H1 (cell line): Measurements from ENCODE around the gene GLE1. TPM values are rescaled to one million over a fixed set of nuclear protein-coding genes. Genes with fewer than 3 reads are reported as not detected.

ENCODE experiments used
- CTCF ChIA-PET: fragments of 300-600 bp; sonication (Branson Sonifier 250); formaldehyde crosslinking; loops from one replicate; lab custom pipeline; 2021; ENCODE audit not compliant: partially characterized antibody; lab: Charles Lee
- POLR2A ChIA-PET: fragments of 300-600 bp; sonication (Branson Sonifier 250); formaldehyde crosslinking; loops from one replicate; lab custom pipeline; 2021; ENCODE audit warnings: inconsistent platforms; ENCODE audit not compliant: partially characterized antibody; lab: Charles Lee
- DNase-seq, 2 experiments: peaks; one replicate each; pipeline versions ENCODE4 v3.0.0 to v3.0.0-alpha.2; 2010 to 2022; ENCODE audit warnings: low spot score in 2 of 2, low read depth in 1 of 2, mixed read lengths in 1 of 2
- FAIRE-seq: peaks from 2 replicates; lab custom pipeline; 2011; peaks lifted over from hg19 to GRCh38; lab: Jason Lieb, UNC
- H2AFZ ChIP-seq: 2 replicates; pipeline ENCODE4 v1.8.1; 2012; ENCODE audit warnings: low read length, inconsistent platforms
- H2AK5ac ChIP-seq: 2 replicates; pipeline ENCODE4 v1.6.1; 2013; ENCODE audit warnings: low read depth, low read length
- H2BK120ac ChIP-seq: replicated peaks from 2 replicates; pipeline ENCODE3; 2013; ENCODE audit warnings: low read depth, low read length, inconsistent platforms
- H2BK12ac ChIP-seq: 2 replicates; pipeline ENCODE4 v1.6.1; 2013; ENCODE audit warnings: low read depth, low read length
- H2BK15ac ChIP-seq: 2 replicates; pipeline ENCODE4 v1.6.1; 2013; ENCODE audit warnings: low read length
- H2BK20ac ChIP-seq: 2 replicates; pipeline ENCODE4 v1.6.1; 2013; ENCODE audit warnings: low read length
- H2BK5ac ChIP-seq: 2 replicates; pipeline ENCODE4 v1.6.1; 2013; ENCODE audit warnings: low read depth, low read length
- H3K14ac ChIP-seq: 2 replicates; pipeline ENCODE4 v1.6.1; 2013; ENCODE audit warnings: inconsistent platforms; ENCODE audit not compliant: insufficient read length
- H3K18ac ChIP-seq: 2 replicates; pipeline ENCODE4 v1.6.1; 2013; ENCODE audit warnings: low read length; ENCODE audit errors: extremely low read depth
- H3K23ac ChIP-seq: 2 replicates; pipeline ENCODE4 v1.6.1; 2013; ENCODE audit warnings: inconsistent platforms; ENCODE audit not compliant: insufficient read length
- H3K23me2 ChIP-seq: 2 replicates; pipeline ENCODE4 v1.6.1; 2013; ENCODE audit warnings: low read depth, low read length
- H3K27ac ChIP-seq: 2 replicates; pipeline ENCODE4 v1.6.1; 2011; ENCODE audit warnings: low read depth, low read length, inconsistent platforms
- H3K27me3 ChIP-seq, 4 experiments: replicated peaks in 1 of 4; 1 replicate in 1 of 4; 2 replicates in 3 of 4; pipeline versions ENCODE4 v1.6.1 to v1.8.1; 2011 to 2013; ENCODE audit warnings: low read length in 3 of 4, mild to moderate bottlenecking in 3 of 4, inconsistent platforms in 2 of 4, mixed read lengths in 2 of 4, moderate library complexity in 1 of 4; ENCODE audit not compliant: control insufficient read depth in 3 of 4, insufficient read depth in 3 of 4; ENCODE audit errors: extremely low read depth in 1 of 4
- H3K36me3 ChIP-seq, 4 experiments: 2 replicates each; pipeline versions ENCODE4 v1.6.1 to v1.8.1; 2011 to 2013; ENCODE audit warnings: mild to moderate bottlenecking in 4 of 4, low read length in 3 of 4, moderate library complexity in 2 of 4, control low read depth in 1 of 4, inconsistent platforms in 1 of 4; ENCODE audit not compliant: insufficient read depth in 4 of 4, control insufficient read depth in 2 of 4
- H3K4ac ChIP-seq: replicated peaks from 2 replicates; pipeline ENCODE3; 2013; ENCODE audit warnings: low read length, low read depth, mixed read lengths, inconsistent platforms; ENCODE audit not compliant: insufficient read length
- H3K4me1 ChIP-seq, 4 experiments: replicated peaks in 1 of 4; 1 replicate in 1 of 4; 2 replicates in 3 of 4; pipeline versions ENCODE4 v1.6.1 to v1.8.1; 2011 to 2013; ENCODE audit warnings: low read length in 3 of 4, inconsistent platforms in 2 of 4, mixed read lengths in 1 of 4; ENCODE audit not compliant: insufficient read depth in 4 of 4, control insufficient read depth in 3 of 4
- H3K4me2 ChIP-seq, 2 experiments: 2 replicates each; pipeline versions ENCODE4 v1.6.1 to v1.8.1; 2011 to 2013; ENCODE audit warnings: low read depth in 2 of 2, low read length in 2 of 2, control low read depth in 1 of 2, inconsistent platforms in 1 of 2, mild to moderate bottlenecking in 1 of 2; ENCODE audit not compliant: insufficient read depth in 1 of 2
- H3K4me3 ChIP-seq, 4 experiments: fragments of 200-600, 300-600 bp in 1 of 4; sonication (generic), shearing (Covaris generic), sonication (Bioruptor Twin) in 1 of 4; 2 replicates each; pipeline versions ENCODE4 v1.5.1 to v1.8.1; 2011 to 2016; ENCODE audit warnings: low read length in 4 of 4, low read depth in 3 of 4, control low read depth in 2 of 4, inconsistent platforms in 2 of 4, mild to moderate bottlenecking in 2 of 4, mixed read lengths in 1 of 4, moderate library complexity in 1 of 4; ENCODE audit not compliant: insufficient read depth in 2 of 4; ENCODE audit errors: extremely low read depth in 1 of 4
- H3K56ac ChIP-seq: replicated peaks from 2 replicates; pipeline ENCODE3; 2013; ENCODE audit warnings: low read depth, mild to moderate bottlenecking, mixed read lengths, low read length, inconsistent platforms; ENCODE audit not compliant: insufficient read length
- H3K79me1 ChIP-seq: 2 replicates; pipeline ENCODE4 v1.6.1; 2013; ENCODE audit warnings: low read depth, low read length, control low read depth
- H3K79me2 ChIP-seq, 2 experiments: 2 replicates each; pipeline versions ENCODE4 v1.6.1 to v1.8.1; 2012 to 2013; ENCODE audit warnings: low read length in 2 of 2, mild to moderate bottlenecking in 2 of 2, inconsistent platforms in 1 of 2; ENCODE audit not compliant: insufficient read depth in 2 of 2, control insufficient read depth in 1 of 2
- H3K9ac ChIP-seq, 4 experiments: replicated peaks in 1 of 4; 1 replicate in 1 of 4; 2 replicates in 3 of 4; pipeline versions ENCODE4 v1.6.1 to v1.8.1; 2011 to 2013; ENCODE audit warnings: low read depth in 3 of 4, low read length in 3 of 4, control low read depth in 2 of 4, mild to moderate bottlenecking in 2 of 4, moderate library complexity in 2 of 4, inconsistent platforms in 1 of 4; ENCODE audit errors: extremely low read depth in 1 of 4
- H3K9me3 ChIP-seq, 2 experiments: 2 replicates each; pipeline versions ENCODE4 v1.6.1 to v1.8.1; 2012 to 2013; ENCODE audit warnings: mild to moderate bottlenecking in 2 of 2, moderate library complexity in 2 of 2, control low read depth in 1 of 2, inconsistent platforms in 1 of 2, low read depth in 1 of 2, low read length in 1 of 2, mixed read lengths in 1 of 2; ENCODE audit not compliant: insufficient read depth in 2 of 2
- H4K20me1 ChIP-seq, 2 experiments: replicated peaks in 1 of 2; 2 replicates each; pipeline versions ENCODE3 to v1.8.1; 2011 to 2013; ENCODE audit warnings: inconsistent platforms in 2 of 2, low read length in 2 of 2, mild to moderate bottlenecking in 1 of 2; ENCODE audit not compliant: insufficient read depth in 2 of 2, control insufficient read depth in 1 of 2
- H4K5ac ChIP-seq: 2 replicates; pipeline ENCODE4 v1.6.1; 2013; ENCODE audit warnings: low read length, low read depth, mixed read lengths, inconsistent platforms; ENCODE audit not compliant: insufficient read length
- H4K8ac ChIP-seq: 2 replicates; pipeline ENCODE4 v1.8.0; 2013; ENCODE audit warnings: mild to moderate bottlenecking, moderate library complexity, low read length, inconsistent platforms; ENCODE audit not compliant: insufficient read depth; ENCODE audit errors: extremely low read depth
- H4K91ac ChIP-seq: replicated peaks from 2 replicates; pipeline ENCODE3; 2013; ENCODE audit warnings: low read length, mixed read lengths, inconsistent platforms; ENCODE audit not compliant: insufficient read length
- BACH1 ChIP-seq: IDR thresholded peaks from 2 replicates; pipeline ENCODE4 v1.6.1; 2012; ENCODE audit warnings: low read length, improper control_type of control experiment
- CBX5 ChIP-seq: fragments of 300-800, 300-1000 bp; sonication (generic); IDR thresholded peaks from 2 replicates; pipeline ENCODE4 v1.7.1; 2016; ENCODE audit warnings: antibody characterized with exemption, low read length, low read depth
- CHD1 ChIP-seq: IDR thresholded peaks from 2 replicates; pipeline ENCODE4 v1.6.1; 2012; ENCODE audit warnings: low read depth, low read length, improper control_type of control experiment
- CREB1 ChIP-seq: IDR thresholded peaks from 2 replicates; pipeline ENCODE4 v1.6.1; 2012; ENCODE audit warnings: inconsistent platforms
- EP300 ChIP-seq, 2 experiments: IDR thresholded peaks; 1 replicate in 1 of 2; 2 replicates in 1 of 2; pipeline ENCODE4 v1.6.1; 2011 to 2012; ENCODE audit warnings: low read depth in 2 of 2, low read length in 2 of 2, mild to moderate bottlenecking in 2 of 2, borderline replicate concordance in 1 of 2, inconsistent platforms in 1 of 2, moderate library complexity in 1 of 2
- KDM4A ChIP-seq: IDR thresholded peaks from one replicate; pipeline ENCODE4 v1.7.1; 2012; ENCODE audit warnings: low read depth, mild to moderate bottlenecking, moderate library complexity, low read length, inconsistent platforms; ENCODE audit not compliant: severe bottlenecking
- KDM5A ChIP-seq: fragments of 200-600 bp; IDR thresholded peaks from 2 replicates; pipeline ENCODE4 v1.7.1; 2012; ENCODE audit warnings: mild to moderate bottlenecking, low read length, inconsistent platforms, mixed read lengths
- RFX5 ChIP-seq: IDR thresholded peaks from 2 replicates; pipeline ENCODE4 v1.6.1; 2011; ENCODE audit warnings: low read depth, low read length, improper control_type of control experiment, borderline replicate concordance
- TAF7 ChIP-seq: optimal IDR thresholded peaks from 2 replicates; pipeline ENCODE3; 2011; ENCODE audit warnings: low read depth, mild to moderate bottlenecking, inconsistent platforms, low read length, moderate library complexity, borderline replicate concordance
- TBP ChIP-seq: IDR thresholded peaks from 2 replicates; pipeline ENCODE4 v1.6.1; 2011; ENCODE audit warnings: low read depth, low read length, improper control_type of control experiment
- ZNF274 ChIP-seq: IDR thresholded peaks from 2 replicates; pipeline ENCODE4 v1.7.0; 2012; ENCODE audit warnings: low read length, borderline replicate concordance; ENCODE audit errors: extremely low read depth
- WGBS, 2 experiments: shearing (Covaris generic) in 1 of 2; methylation state at CpG; one replicate each; pipeline versions ENCODE4 v1.1.6 to v1.1.7; 2013 to 2015; ENCODE audit warnings: low lambda C conversion rate in 2 of 2, mixed read lengths in 2 of 2, inconsistent platforms in 1 of 2, low coverage in 1 of 2, missing lambda C conversion rate in 1 of 2; ENCODE audit not compliant: insufficient replicate concordance in 2 of 2, insufficient coverage in 1 of 2, insufficient read length in 1 of 2; ENCODE audit errors: extremely low coverage in 1 of 2, missing lambda C conversion rate in 1 of 2; 5-methylcytosine and 5-hydroxymethylcytosine counted together
- polyA plus RNA-seq, 7 experiments: library from polyadenylated mRNA; depleted of rRNA in 3 of 7; stranded (reverse) in 5 of 7; unstranded in 2 of 7; fragments of >200 nt in 5 of 7; fragments of 200-250 nt in 2 of 7; gene quantifications; 1 replicate in 5 of 7; 2 replicates in 1 of 7; 4 replicates in 1 of 7; pipeline versions ENCODE4 v1.2.1 to v1.2.3, GENCODE V29; 2011 to 2013; ENCODE audit warnings: missing spikeins in 2 of 7, mixed read lengths in 2 of 7
- total RNA-seq: library from RNA; stranded (reverse); fragmentation: NEBNext Ultra II Directional; extraction: Animal tissue kit (Norgen Biotek cat#: 25700); gene quantifications from 2 replicates; pipeline ENCODE4 v1.2.1, GENCODE V29; 2021
- TF ChIP-seq, protein P1 (sequence below): IDR thresholded peaks from 2 replicates; pipeline ENCODE4 v1.6.1; 2011; ENCODE audit warnings: low read length, improper control_type of control experiment
- TF ChIP-seq, protein P2 (sequence below): IDR thresholded peaks from 2 replicates; pipeline ENCODE4 v1.6.1; 2012; ENCODE audit warnings: inconsistent platforms

The GLE1 gene
- total and polyA plus RNA-seq, 2 of the 8 experiments (the other 6 are each of a cell fraction or from before 2014, with no cell fraction given): 9.6 to 14.9 TPM

DNA sequence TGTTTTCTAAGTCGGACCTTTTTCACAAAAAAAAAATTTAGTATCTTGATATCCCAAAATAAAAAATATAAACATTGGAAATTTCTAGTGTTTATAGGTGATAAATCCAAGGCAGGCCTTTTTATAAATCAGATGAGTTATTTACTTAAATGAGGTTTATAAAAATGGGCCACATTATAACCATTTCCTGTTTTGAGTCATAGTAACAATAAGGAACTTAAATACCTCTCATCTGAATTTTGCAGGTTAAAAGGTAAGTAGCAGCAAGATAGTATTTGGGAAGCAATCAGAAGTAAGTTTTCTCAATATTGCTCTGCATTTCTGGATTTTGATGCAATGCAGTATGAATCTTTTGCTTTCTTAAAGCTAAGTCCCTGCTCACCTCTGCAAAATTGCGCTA, 51.8 kb downstream of the GLE1 start:
- Histone ChIP-seq H3K4me1 (peaks cover 10 to 15% (median 14%) of the 10 kb centered on the region in 4 experiments), H4K8ac (no peak overlapping the region), H3K23me2 (peaks cover 5% of the 10 kb centered on the region), H2BK12ac (no peak overlapping the region), H3K27me3 (no peaks in the 10 kb centered on the region), H2BK20ac (no peak overlapping the region), H3K4me3 (no peak overlapping the region), H4K20me1 (peaks cover 2 to 10% of the 10 kb centered on the region in 2 experiments), H2BK120ac (no peak overlapping the region), H3K79me2 (peaks cover 0 to 59% of the 10 kb centered on the region in 2 experiments; a peak in 3 of 4 replicates), H3K56ac (no peak overlapping the region), H3K36me3 (no peaks in the 10 kb centered on the region), H3K14ac (no peak overlapping the region), H3K23ac (no peak overlapping the region), H3K79me1 (no peaks in the 10 kb centered on the region), H3K4ac (no peak overlapping the region), H4K91ac (no peak overlapping the region), H2AK5ac (no peak overlapping the region), H3K9me3 (no peaks in the 10 kb centered on the region), H2AFZ (no peak overlapping the region), H3K27ac (no peak overlapping the region), H3K9ac (no peak overlapping the region), H4K5ac (no peak overlapping the region), H2BK15ac (no peak overlapping the region), H3K18ac (no peak overlapping the region), H2BK5ac (no peak overlapping the region), H3K4me2 (no peak overlapping the region)
- ChIA-PET CTCF (interaction anchor here (0.6 to 1.2 kb wide), 2 partner anchors 43 to 184 kb away, joined by 3 to 4 read pairs; no protein-coding TSS in a partner anchor), POLR2A (interaction anchor here (0.6 to 7.2 kb wide), 5 partner anchors 8 to 550 kb away, joined by 3 to 59 read pairs (median 4); no protein-coding TSS in a partner anchor)
- FAIRE-seq (no peak), DNase-seq (no peak)
- 85% methylated on average over 2 of the region's 2 CpGs; no CpG with 5 or more reads in 1 of the 2 experiments for WGBS, 2 experiments
- TF ChIP-seq TAF7 (no peak), KDM4A (no peak), EP300 (IDR thresholded peaks at IDR 0.05; ENCODE audit: borderline replicate concordance in 1 of 2, low read depth in 2 of 2, low read length in 2 of 2) (no peak), ZNF274 (no peak), CREB1 (no peak), CBX5 (no peak), CHD1 (no peak), BACH1 (no peak), KDM5A (no peak), RFX5 (no peak), TBP (no peak)
- TF ChIP-seq, protein P1, sequence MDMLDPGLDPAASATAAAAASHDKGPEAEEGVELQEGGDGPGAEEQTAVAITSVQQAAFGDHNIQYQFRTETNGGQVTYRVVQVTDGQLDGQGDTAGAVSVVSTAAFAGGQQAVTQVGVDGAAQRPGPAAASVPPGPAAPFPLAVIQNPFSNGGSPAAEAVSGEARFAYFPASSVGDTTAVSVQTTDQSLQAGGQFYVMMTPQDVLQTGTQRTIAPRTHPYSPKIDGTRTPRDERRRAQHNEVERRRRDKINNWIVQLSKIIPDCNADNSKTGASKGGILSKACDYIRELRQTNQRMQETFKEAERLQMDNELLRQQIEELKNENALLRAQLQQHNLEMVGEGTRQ: no peak
- TF ChIP-seq, protein P2, sequence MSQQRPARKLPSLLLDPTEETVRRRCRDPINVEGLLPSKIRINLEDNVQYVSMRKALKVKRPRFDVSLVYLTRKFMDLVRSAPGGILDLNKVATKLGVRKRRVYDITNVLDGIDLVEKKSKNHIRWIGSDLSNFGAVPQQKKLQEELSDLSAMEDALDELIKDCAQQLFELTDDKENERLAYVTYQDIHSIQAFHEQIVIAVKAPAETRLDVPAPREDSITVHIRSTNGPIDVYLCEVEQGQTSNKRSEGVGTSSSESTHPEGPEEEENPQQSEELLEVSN: no peak
